ENCODE data around the gene ZNF254. TPM values are rescaled to one million over a fixed set of nuclear protein-coding genes. Genes with fewer than 3 reads are reported as not detected.

ZNF254 gene
- total and polyA plus RNA-seq, 9 of the 15 experiments (the other 6 are each of a cell fraction or from before 2014, with no cell fraction given), result 10.7 to 22.1 (median 14.2) TPM

GRCh38 chr19:24086974-24087595 lies at the start of gene ZNF254 (continued):
- TF ChIP-seq HBP1 (CRISPR knock-in tag; IDR thresholded peaks at IDR 0.05) (no peak), ZFX (CRISPR knock-in tag; IDR thresholded peaks at IDR 0.05) (peak; percentile 89), ELK3 (CRISPR knock-in tag; IDR thresholded peaks at IDR 0.05) (no peak), ZNF408 (CRISPR knock-in tag; IDR thresholded peaks at IDR 0.05; ENCODE audit: low read depth) (no peak), BRD4 (IDR thresholded peaks at IDR 0.05) (no peak), ELF4 (CRISPR knock-in tag; IDR thresholded peaks at IDR 0.05) (peak; percentile 75; the same call in 1 of the 2 replicates), SMARCA5 (IDR thresholded peaks at IDR 0.05) (no peak), NFXL1 (CRISPR knock-in tag; IDR thresholded peaks at IDR 0.05) (no peak), TCFL5 (CRISPR knock-in tag; conservative IDR thresholded peaks at IDR 0.05) (no peak), RFX7 (CRISPR knock-in tag; IDR thresholded peaks at IDR 0.05) (no peak), CTCFL (IDR thresholded peaks at IDR 0.05; ENCODE audit: borderline replicate concordance, insufficient read depth, low read depth, low read length, poor library complexity, severe bottlenecking) (no peak), NR2C2 (CRISPR knock-in tag; IDR thresholded peaks at IDR 0.05) (no peak), NR2C2 (tag; IDR thresholded peaks at IDR 0.05) (0 out of 2 replicates have a peak, but pooled peaks have one; percentile 27), ZBTB1 (CRISPR knock-in tag; IDR thresholded peaks at IDR 0.05; ENCODE audit: borderline replicate concordance, low read depth) (no peak), NFIX (CRISPR knock-in tag; IDR thresholded peaks at IDR 0.05; ENCODE audit: low read depth) (no peak), SAFB (IDR thresholded peaks at IDR 0.05; ENCODE audit: borderline replicate concordance, low read depth, low read length) (no peak), MYNN (IDR thresholded peaks at IDR 0.05) (no peak), MYNN (CRISPR knock-in tag; IDR thresholded peaks at IDR 0.05) (no peak), CXXC5 (CRISPR knock-in tag; IDR thresholded peaks at IDR 0.05) (peak; percentile 37), HES1 (IDR thresholded peaks at IDR 0.05; ENCODE audit: low read depth) (no peak)

Measured in K562 (cell line).